MM.1S (cell line): ENCODE data around the gene SLC25A20.

ENCODE experiments used
- EZH2phosphoT487 ChIP-seq: fragments of 300-600 bp; sonication (generic); IDR thresholded peaks from 2 replicates; pipeline ENCODE4 v1.6.1; 2018; ENCODE audit warnings: antibody characterized with exemption, low read length
- TF ChIP-seq, protein P1 (sequence below): fragments of 300-600 bp; sonication (generic); IDR thresholded peaks from 2 replicates; pipeline ENCODE4 v1.5.1; 2016; ENCODE audit warnings: antibody characterized with exemption, low read length, mixed read lengths

DNA sequence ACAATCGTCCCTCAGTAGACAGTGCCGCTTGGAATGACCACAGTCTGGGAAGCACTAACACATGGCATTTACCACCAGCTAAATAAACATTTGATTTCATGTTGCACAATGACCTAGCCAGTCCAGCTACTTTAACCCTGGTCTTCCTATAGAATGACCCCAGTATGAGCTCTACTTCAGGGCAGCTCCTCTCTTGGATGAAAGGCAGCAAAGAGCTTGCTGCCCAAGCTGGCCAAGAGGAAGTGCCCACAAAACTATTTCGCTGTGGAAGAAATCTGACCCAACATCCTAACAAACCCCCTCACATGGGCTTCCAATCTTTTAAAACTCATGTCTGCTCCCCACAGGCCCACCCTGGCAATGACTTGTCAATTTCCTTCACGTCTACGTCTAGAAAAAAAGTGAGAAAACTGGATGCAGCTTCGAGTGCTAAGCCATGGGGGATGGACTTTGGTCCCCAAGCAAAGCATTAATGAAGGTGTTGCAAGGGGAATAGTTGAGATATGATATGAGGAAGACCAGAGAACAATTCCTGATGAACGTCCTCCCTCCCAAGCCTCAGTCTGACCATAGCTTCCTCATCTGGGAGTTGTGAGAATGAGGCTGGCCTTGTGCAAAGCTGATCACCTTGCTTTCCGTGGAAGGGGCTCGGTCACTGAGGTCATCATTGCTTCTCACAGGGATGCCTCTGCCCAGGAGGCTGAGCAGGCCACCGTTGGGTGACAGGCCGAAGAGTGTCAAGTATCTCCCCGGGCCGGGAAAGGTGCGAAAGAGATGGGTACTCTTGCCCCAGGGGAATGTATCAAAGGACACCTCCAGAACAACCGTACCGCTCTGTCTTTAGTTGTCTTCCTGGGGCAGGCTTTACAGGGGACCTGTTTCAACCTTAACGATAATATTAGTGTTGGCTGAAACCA is 964 bp downstream of the SLC25A20 start:
- TF ChIP-seq, protein P1, sequence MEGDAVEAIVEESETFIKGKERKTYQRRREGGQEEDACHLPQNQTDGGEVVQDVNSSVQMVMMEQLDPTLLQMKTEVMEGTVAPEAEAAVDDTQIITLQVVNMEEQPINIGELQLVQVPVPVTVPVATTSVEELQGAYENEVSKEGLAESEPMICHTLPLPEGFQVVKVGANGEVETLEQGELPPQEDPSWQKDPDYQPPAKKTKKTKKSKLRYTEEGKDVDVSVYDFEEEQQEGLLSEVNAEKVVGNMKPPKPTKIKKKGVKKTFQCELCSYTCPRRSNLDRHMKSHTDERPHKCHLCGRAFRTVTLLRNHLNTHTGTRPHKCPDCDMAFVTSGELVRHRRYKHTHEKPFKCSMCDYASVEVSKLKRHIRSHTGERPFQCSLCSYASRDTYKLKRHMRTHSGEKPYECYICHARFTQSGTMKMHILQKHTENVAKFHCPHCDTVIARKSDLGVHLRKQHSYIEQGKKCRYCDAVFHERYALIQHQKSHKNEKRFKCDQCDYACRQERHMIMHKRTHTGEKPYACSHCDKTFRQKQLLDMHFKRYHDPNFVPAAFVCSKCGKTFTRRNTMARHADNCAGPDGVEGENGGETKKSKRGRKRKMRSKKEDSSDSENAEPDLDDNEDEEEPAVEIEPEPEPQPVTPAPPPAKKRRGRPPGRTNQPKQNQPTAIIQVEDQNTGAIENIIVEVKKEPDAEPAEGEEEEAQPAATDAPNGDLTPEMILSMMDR: peak; percentile 15; the same call in 1 of the 2 replicates
- TF ChIP-seq EZH2phosphoT487: no peak
